ENCODE results near the gene GSTA5.

GSTA5 gene

DNA sequence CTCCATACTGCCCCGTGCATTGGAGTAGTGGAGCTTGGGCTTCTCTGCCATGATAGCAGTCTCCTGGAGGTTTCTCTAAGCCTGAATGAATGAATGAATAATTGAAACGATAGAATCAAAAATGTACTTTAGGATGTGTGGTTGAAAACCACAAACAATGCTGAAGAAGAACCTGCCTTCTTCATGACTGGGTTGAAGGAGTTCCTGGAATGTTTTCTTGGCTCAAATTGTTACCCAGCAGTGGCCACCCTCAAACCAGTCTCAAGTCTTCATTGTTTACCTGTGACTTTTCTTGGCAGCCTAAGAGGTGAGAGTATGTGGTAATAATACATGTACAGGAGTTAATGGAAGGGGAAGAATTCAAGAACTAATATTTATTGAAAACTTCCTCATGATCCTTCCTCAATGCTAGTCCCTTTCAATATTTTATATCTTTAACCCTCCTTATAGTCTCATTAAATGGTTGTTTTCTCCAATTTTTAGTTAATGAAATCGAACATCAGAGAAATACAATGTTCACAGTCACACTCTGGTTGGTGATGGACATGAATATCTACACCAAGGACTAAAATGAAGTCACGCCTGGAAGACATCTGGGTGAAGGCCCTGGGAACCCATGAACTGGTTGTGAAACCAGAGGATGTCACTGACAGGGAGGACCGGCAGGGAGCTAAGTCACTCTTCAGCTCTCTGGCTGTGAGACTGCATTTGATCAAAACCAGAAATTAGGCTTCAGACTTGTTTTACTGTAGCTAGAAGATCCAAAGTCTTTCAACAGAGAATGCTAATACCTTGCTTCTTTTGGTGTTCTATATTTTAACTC lies at the start of gene GSTA5:
TSS of gene GSTA5 (minus strand) at position 51 of the 823 bp plus-strand sequence.
- no peak for DNase-seq (ENCODE audit: low spot score)
- Histone ChIP-seq H3K27ac (no peak within 1 kb of the TSS), H3K4me3 (no peak within 1 kb of the TSS)
- TF ChIP-seq, protein P1, sequence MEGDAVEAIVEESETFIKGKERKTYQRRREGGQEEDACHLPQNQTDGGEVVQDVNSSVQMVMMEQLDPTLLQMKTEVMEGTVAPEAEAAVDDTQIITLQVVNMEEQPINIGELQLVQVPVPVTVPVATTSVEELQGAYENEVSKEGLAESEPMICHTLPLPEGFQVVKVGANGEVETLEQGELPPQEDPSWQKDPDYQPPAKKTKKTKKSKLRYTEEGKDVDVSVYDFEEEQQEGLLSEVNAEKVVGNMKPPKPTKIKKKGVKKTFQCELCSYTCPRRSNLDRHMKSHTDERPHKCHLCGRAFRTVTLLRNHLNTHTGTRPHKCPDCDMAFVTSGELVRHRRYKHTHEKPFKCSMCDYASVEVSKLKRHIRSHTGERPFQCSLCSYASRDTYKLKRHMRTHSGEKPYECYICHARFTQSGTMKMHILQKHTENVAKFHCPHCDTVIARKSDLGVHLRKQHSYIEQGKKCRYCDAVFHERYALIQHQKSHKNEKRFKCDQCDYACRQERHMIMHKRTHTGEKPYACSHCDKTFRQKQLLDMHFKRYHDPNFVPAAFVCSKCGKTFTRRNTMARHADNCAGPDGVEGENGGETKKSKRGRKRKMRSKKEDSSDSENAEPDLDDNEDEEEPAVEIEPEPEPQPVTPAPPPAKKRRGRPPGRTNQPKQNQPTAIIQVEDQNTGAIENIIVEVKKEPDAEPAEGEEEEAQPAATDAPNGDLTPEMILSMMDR (IDR thresholded peaks at IDR 0.05), result no peak

DNA sequence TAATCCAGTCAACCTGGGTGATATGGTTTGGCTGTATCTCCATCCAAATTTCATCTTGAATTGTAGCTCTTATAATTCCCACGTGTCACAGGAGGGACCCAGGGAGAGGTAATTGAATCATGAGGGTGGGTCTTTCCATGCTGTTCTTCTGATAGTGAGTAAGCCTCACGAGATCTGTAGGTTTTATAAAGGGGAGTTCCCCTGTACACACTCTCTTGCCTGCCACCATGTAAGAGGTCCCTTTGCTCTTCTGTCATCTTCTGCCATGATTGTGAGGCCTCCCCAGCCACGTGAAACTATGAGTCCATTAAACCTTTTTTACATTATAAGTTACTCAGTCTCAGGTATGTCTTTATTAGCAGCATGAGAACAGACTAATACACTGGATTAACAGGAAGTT lies 49.4 kb upstream of the GSTA5 start:
- H3K27ac ChIP-seq, result no peak overlapping the region
- H3K4me3 ChIP-seq, result no peak overlapping the region
- TF ChIP-seq, protein P1 (IDR thresholded peaks at IDR 0.05), result no peak

DNA sequence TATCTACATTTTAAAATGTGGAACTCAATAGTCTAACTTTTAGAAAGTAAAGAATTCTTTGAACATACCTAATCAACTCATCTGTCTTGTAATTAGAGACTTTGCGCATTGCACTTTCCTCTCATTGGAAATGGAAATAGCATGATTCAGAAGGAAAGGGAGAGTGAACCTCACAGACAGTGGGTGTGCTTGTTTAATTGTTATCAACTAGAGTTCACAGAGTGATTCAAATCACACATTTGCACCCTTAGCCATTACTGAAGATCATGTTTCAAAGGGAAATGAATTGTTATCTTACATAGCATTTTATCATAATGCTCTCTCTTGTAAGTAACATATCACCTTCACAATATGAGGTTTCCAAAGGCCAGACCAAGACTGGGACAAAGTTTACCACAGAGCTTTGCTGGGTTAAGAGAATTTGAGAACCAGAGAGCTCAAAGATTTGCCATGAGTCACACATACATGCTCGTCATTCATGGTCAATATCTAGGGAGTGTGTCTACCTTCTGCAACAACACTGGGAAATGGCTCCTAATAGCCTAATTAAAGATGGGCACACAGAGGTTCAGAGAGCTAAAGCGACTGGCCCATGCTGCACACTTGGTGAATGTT lies 47.4 kb upstream of the GSTA5 start:
- H3K4me3 ChIP-seq, result no peak overlapping the region
- no peak for DNase-seq (ENCODE audit: low spot score)
- TF ChIP-seq, protein P1 (IDR thresholded peaks at IDR 0.05), result no peak
- no peak overlapping the region for H3K27ac ChIP-seq

More for the DNA sequence above, 49.4 kb upstream of the GSTA5 start:
- no peak for DNase-seq (ENCODE audit: low spot score)

DNA sequence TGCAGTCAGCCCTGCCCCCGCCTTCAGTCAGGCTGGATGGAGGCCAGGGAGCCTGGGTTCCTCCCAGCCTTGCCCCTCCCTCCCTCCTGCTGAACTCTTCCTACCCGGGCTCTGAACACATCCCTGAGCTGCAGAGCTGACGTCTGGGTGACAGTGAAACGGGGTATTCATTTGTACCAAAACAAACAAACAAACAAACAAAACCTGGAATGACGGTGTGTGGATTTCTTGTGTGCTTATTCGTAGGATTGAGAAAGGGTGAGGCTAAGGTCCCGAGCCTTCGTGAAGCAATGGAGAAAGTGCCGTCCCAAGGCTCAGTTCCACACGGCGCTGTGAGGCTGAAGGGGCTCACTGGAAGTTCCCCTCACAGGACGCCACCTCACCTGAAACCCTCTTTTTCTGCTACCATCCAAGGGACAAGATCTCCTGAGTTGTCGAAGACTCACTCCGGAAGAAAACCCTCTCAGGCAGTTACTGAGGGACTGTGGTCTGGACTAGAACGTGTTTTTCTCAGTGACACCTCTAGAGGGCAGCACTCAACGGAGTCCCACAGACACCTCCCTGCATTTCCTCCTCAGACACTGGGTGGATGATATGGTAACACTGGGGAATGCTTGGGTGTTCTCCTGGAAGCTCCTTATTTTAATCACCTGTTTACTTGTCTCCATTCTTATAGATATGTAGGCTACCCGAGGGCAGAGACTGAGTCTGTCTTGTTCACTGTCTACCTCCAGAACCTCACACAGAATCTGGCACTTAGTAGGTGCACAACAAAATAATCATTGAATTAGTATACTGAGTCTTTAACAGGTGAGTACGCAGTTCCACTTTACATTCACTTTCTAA lies 41.6 kb upstream of the GSTA5 start:
- Histone ChIP-seq H3K4me3 (peak overlapping the region; percentile 70), H3K27ac (peak overlapping the region; percentile 52 to 55)
- TF ChIP-seq, protein P1 (IDR thresholded peaks at IDR 0.05), result peak; percentile 78
- DNase-seq (ENCODE audit: low spot score), result no peak

DNA sequence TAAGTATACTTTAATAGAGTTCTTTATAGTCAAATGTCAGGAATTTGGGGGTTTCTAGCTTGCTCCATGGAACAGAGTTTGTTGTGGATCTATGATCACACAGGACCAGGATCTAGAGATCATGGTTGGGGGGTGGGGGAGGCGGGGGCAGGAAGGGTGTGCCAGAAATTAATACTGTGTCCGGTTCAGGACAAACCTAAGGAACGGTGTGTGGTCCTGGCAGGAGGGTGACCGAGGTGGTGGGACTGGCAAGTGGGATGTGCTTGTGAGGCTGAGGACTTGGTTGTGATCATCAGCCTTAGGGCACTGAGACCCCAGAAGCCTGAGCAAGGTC lies 41.0 kb upstream of the GSTA5 start:
- no peak for DNase-seq (ENCODE audit: low spot score)
- peak overlapping the region; percentile 70 for H3K4me3 ChIP-seq
- TF ChIP-seq, protein P1 (IDR thresholded peaks at IDR 0.05), result no peak
- H3K27ac ChIP-seq, result no peak overlapping the region

DNA sequence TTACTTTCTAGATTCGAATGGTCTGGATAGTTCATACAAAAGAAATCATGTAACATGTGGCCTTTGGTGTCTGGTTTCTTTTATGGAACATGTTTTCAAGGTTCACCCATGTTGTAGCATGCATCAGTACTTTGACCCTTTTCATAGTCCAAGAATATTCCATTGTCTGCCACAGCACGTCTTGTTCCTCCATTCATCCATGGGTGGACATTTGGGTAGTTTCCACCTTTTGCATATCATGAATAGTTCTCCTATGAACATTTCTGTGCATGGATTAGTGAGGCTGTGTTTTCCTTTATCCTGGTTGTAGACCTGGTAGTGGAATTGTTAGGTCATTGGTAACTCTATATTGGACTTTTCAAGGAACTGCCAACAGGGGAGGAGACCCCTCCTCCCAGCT lies 37.2 kb upstream of the GSTA5 start:
- H3K4me3 ChIP-seq, result no peak overlapping the region
- DNase-seq (ENCODE audit: low spot score), result no peak
- H3K27ac ChIP-seq, result no peak overlapping the region
- TF ChIP-seq, protein P1 (IDR thresholded peaks at IDR 0.05), result no peak

Data from coronary artery (tissue), 2 donors.